Calu3 (cell line): ENCODE data around the gene DAB1. TPM values are rescaled to one million over a fixed set of nuclear protein-coding genes. Genes with fewer than 3 reads are reported as not detected.

Source experiments
- BruUV-seq: library from RNA; stranded (reverse); fragments of 400-500 nt; replicated peaks from 2 replicates; lab custom pipeline; 2021; lab: Mats Ljungman, UMichigan
- CTCF ChIA-PET: fragments of 300-600 bp; sonication (Branson Sonifier 250); formaldehyde crosslinking; loops from one replicate; lab custom pipeline; 2022; ENCODE audit warnings: antibody characterized with exemption; lab: Charles Lee
- DNase-seq: peaks from one replicate; pipeline ENCODE4 v3.0.0; 2022
- H3K27ac Mint-ChIP-seq: one replicate; pipeline ENCODE4 v1.8.0; 2022; ENCODE audit warnings: mixed read lengths; ENCODE audit not compliant: unreplicated experiment
- H3K27me3 Mint-ChIP-seq: one replicate; pipeline ENCODE4 v1.8.0; 2022; ENCODE audit warnings: mixed read lengths; ENCODE audit not compliant: unreplicated experiment
- H3K36me3 Mint-ChIP-seq: one replicate; pipeline ENCODE4 v1.8.0; 2022; ENCODE audit warnings: mild to moderate bottlenecking, moderate library complexity, mixed read lengths; ENCODE audit not compliant: insufficient read depth, unreplicated experiment
- H3K4me1 Mint-ChIP-seq: one replicate; pipeline ENCODE4 v1.8.0; 2022; ENCODE audit warnings: mild to moderate bottlenecking, low read depth, mixed read lengths; ENCODE audit not compliant: unreplicated experiment
- H3K4me3 Mint-ChIP-seq: one replicate; pipeline ENCODE4 v1.8.0; 2022; ENCODE audit warnings: mild to moderate bottlenecking, low read depth, moderate library complexity, mixed read lengths; ENCODE audit not compliant: unreplicated experiment
- H3K9me3 Mint-ChIP-seq: one replicate; pipeline ENCODE4 v1.8.0; 2022; ENCODE audit warnings: low read depth, mixed read lengths; ENCODE audit not compliant: unreplicated experiment
- intact Hi-C: fragments of 100-400 bp; cut with micrococcal nuclease; formaldehyde crosslinking; loops from one replicate; pipeline ENCODE4 v1.10.0; 2022; ENCODE audit not compliant: unreplicated experiment
- total RNA-seq: library from RNA; stranded (reverse); gene quantifications from 2 replicates; pipeline ENCODE4 v1.2.3, GENCODE V29; 2022
- TF ChIP-seq, protein P1 (sequence below): fragments of 200-600 bp; IDR thresholded peaks from one replicate; pipeline ENCODE4 v1.8.0; 2022; ENCODE audit warnings: antibody characterized with exemption; ENCODE audit not compliant: unreplicated experiment

Gene DAB1
- total RNA-seq, 1 experiment from 2014 or later = not detected

GRCh38 chr1:57381871-57382270 lies 42.0 kb downstream of the DAB1 start:
- TF ChIP-seq, protein P1, sequence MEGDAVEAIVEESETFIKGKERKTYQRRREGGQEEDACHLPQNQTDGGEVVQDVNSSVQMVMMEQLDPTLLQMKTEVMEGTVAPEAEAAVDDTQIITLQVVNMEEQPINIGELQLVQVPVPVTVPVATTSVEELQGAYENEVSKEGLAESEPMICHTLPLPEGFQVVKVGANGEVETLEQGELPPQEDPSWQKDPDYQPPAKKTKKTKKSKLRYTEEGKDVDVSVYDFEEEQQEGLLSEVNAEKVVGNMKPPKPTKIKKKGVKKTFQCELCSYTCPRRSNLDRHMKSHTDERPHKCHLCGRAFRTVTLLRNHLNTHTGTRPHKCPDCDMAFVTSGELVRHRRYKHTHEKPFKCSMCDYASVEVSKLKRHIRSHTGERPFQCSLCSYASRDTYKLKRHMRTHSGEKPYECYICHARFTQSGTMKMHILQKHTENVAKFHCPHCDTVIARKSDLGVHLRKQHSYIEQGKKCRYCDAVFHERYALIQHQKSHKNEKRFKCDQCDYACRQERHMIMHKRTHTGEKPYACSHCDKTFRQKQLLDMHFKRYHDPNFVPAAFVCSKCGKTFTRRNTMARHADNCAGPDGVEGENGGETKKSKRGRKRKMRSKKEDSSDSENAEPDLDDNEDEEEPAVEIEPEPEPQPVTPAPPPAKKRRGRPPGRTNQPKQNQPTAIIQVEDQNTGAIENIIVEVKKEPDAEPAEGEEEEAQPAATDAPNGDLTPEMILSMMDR = no peak
- Mint-ChIP-seq H3K36me3 (no peaks in the 10 kb centered on the region), H3K27ac (no peak overlapping the region), H3K4me1 (no peaks in the 10 kb centered on the region), H3K9me3 (peaks cover 6% of the 10 kb centered on the region), H3K4me3 (no peak overlapping the region), H3K27me3 (no peaks in the 10 kb centered on the region)
- intact Hi-C loops = no loop called here
- CTCF ChIA-PET = interaction anchor here (0.5 kb wide), 1 partner anchor 53 kb away, joined by 4 read pairs; no protein-coding TSS in a partner anchor
- DNase-seq = no peak
- BruUV-seq = no TSS peak

DNA sequence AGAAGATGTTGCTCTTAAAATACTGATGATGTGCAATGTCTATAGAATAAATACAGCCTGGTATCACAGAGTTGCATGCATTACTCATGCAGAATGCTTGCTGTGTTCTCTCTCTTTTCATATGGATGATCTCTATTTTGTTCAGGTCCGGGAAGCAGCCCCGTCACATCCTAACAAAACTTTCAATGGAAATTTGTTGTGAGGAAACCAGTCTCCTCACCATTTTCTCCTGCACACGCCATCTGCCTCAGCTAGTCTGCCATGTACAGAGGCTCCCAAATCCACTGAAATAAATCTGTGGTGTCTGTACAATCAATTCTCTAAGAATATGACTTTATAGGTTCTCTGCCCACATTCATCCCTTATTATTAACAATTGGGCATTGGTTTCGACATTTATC lies 42.4 kb downstream of the DAB1 start:
- Mint-ChIP-seq H3K9me3 (peaks cover 6% of the 10 kb centered on the region), H3K27me3 (no peaks in the 10 kb centered on the region), H3K27ac (no peak overlapping the region), H3K36me3 (no peaks in the 10 kb centered on the region), H3K4me1 (no peaks in the 10 kb centered on the region), H3K4me3 (no peak overlapping the region)
- intact Hi-C loops = no loop called here
- CTCF ChIA-PET = interaction anchor here (0.5 kb wide), 1 partner anchor 54 kb away, joined by 4 read pairs; no protein-coding TSS in a partner anchor
- TF ChIP-seq, protein P1 = no peak
- DNase-seq = no peak
- no TSS peak for BruUV-seq

GRCh38 chr1:57380923-57381322 lies 42.9 kb downstream of the DAB1 start:
- TF ChIP-seq, protein P1 = no peak
- Mint-ChIP-seq H3K4me1 (no peaks in the 10 kb centered on the region), H3K36me3 (no peaks in the 10 kb centered on the region), H3K4me3 (no peak overlapping the region), H3K9me3 (peaks cover 6% of the 10 kb centered on the region), H3K27me3 (no peaks in the 10 kb centered on the region), H3K27ac (no peak overlapping the region)
- intact Hi-C loops = no loop called here
- no TSS peak for BruUV-seq
- no peak for DNase-seq
- CTCF ChIA-PET = no interaction called here

GRCh38 chr1:57378534-57378933 lies 45.3 kb downstream of the DAB1 start:
- no TSS peak for BruUV-seq
- intact Hi-C loops = no loop called here
- no peaks in the 10 kb centered on the region for H3K4me1 Mint-ChIP-seq
- H3K36me3 Mint-ChIP-seq = no peaks in the 10 kb centered on the region
- H3K27ac Mint-ChIP-seq = no peak overlapping the region
- peaks cover 3% of the 10 kb centered on the region for H3K9me3 Mint-ChIP-seq
- no peaks in the 10 kb centered on the region for H3K27me3 Mint-ChIP-seq
- TF ChIP-seq, protein P1 = no peak
- CTCF ChIA-PET = no interaction called here
- no peak overlapping the region for H3K4me3 Mint-ChIP-seq
- no peak for DNase-seq
